GM10266 (cell line): ENCODE measurements around the gene NELFB.

Source experiments
- DNase-seq: peaks from one replicate; pipeline ENCODE4 v3.0.0; 2012; ENCODE audit errors: extremely low spot score
- CTCF ChIP-seq: IDR thresholded peaks from 2 replicates; pipeline ENCODE4 v1.5.1; 2012; ENCODE audit warnings: mild to moderate bottlenecking, low read depth; ENCODE audit not compliant: control insufficient read depth, insufficient read depth; ENCODE audit errors: missing control alignments

Gene NELFB

GRCh38 chr9:137229903-137230704 lies 25.0 kb upstream of the NELFB start:
- no peak for DNase-seq
- TF ChIP-seq CTCF = no peak

DNA sequence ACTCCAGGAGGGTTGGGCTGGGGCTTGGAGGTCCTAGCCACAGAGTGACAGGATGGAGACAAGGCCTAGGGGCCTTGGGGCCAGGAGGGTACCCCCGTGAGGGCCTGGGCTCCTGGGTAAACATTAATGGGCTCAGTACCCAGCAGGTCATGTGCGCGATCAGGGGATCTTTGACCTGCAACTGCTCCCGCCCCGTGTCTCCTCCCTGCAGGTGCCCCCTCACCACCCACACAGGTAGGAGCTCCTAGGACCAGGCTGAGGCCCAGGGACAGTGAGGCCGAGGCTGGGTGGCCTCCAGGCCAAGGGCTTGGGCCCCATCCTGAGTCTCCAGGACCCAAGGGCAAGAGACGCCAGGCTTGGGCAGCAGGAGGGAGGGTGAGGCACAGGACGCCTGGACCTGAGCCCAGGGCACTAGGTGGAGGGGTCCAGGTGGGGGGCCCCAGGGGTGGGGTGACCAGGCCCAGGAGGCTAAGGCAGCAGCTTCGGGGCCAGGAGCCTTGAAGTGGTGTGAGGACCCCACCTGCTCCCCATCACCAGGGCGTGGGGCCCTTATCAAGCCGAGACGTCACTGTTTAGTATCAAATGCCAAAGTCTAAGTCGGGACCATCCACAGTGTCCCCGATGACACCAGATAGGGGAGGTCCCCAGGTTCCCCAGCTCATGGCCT lies 24.3 kb upstream of the NELFB start, which contains the start of gene SLC34A3:
Gene SLC34A3, plus strand, starts transcription at position 197 of the 667 bp plus-strand sequence. CDS start 802 bp downstream, outside the sequence.
- TF ChIP-seq CTCF = no peak
- DNase-seq = no peak

DNA sequence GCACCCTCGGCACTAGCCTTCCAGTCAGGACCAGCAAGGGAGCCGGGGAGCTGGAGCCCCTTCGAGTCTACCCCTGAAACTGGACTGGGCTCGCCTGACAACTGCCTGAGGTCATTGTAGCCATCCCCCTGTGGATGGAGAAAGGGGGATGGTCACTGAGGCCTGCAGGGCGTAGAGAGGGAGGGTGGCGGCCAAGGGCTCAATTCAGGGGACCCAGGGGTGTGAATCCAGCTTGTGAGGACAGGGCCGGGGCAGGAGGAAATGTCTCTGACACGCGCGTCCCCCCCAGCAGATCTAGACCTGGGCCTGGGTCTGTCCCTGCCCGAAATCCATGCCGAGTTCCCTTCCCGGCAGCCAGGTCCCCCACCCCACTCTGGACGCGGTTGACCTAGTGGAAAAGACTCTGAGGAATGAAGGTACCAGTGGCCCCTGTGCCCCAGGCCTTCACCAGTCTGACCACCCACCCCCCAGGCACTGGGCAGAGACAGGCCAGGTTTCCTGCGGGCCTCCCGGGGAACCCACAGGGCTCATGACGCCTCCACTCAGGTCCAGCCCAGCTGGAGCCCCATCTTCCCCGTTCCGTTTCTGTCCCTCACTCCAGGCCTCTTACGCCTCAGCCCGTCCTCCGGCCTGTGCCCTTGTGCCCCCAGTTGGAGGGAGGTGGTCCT lies 23.6 kb upstream of the NELFB start:
- TF ChIP-seq CTCF = no peak
- DNase-seq = no peak

DNA sequence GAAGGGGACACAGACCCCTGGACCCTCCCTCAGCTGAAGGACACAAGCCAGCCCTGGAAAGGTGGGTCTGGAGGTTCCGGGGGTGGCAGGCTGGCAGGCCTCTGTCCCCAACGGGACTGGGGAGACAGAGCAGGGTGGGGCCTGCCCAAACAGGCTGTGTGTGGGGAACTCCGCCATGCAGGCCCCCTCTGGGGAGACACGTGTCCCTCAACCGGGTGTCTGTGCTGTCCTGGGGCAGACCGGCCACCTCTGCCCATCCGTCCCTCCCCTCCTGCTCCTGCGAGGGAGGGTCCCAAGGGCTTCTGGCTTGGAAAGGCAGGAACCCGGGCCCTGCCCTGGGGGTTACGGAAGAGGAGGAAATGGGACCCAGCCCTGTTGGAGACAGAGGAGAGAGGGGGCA lies 23.0 kb upstream of the NELFB start:
- DNase-seq = no peak
- TF ChIP-seq CTCF = no peak

- DNase-seq = no peak
- no peak for TF ChIP-seq CTCF
Observed at GRCh38 chr9:137232510-137232909, 22.6 kb upstream of the NELFB start.

GRCh38 chr9:137233143-137233980 lies 21.8 kb upstream of the NELFB start:
- TF ChIP-seq CTCF = no peak
- DNase-seq = no peak
